Smooth muscle cell (in vitro differentiated cells): ENCODE measurements around the gene TLCD3B. TPM values are rescaled to one million over a fixed set of nuclear protein-coding genes. Genes with fewer than 3 reads are reported as not detected.
"Not testable (repeated sequence)": the region's sequence is repeated elsewhere in the genome, so short reads cannot be mapped to it uniquely, and the experiment has no call there.

Experiments used
- DNase-seq: peaks from one replicate; lab custom pipeline; 2025; ENCODE audit not compliant: unreplicated experiment; lab: John Stamatoyannopoulos, UW
- H2AFZ ChIP-seq: fragments of 200-600 bp; sonication (generic); 2 replicates; pipeline ENCODE4 v1.6.0; 2016; ENCODE audit warnings: antibody characterized with exemption, low read depth, mild to moderate bottlenecking
- H3F3A ChIP-seq: fragments of 200-600 bp; sonication (generic); 2 replicates; pipeline ENCODE4 v1.6.0; 2017; ENCODE audit warnings: antibody characterized with exemption, low read depth
- H3K27ac ChIP-seq: fragments of 200-600 bp; sonication (generic); 2 replicates; pipeline ENCODE4 v1.5.1; 2016; ENCODE audit warnings: low read depth, mild to moderate bottlenecking
- H3K27me3 ChIP-seq: fragments of 200-600 bp; sonication (generic); 2 replicates; pipeline ENCODE4 v1.6.1; 2016; ENCODE audit warnings: low read depth, mild to moderate bottlenecking
- H3K36me3 ChIP-seq: fragments of 200-600 bp; sonication (generic); 2 replicates; pipeline ENCODE4 v1.5.1; 2016; ENCODE audit warnings: low read depth
- H3K4me1 ChIP-seq: fragments of 200-600 bp; sonication (generic); 2 replicates; pipeline ENCODE4 v1.5.1; 2016; ENCODE audit warnings: low read depth
- H3K4me2 ChIP-seq: fragments of 200-600 bp; sonication (generic); 2 replicates; pipeline ENCODE4 v1.6.0; 2016; ENCODE audit warnings: mild to moderate bottlenecking
- H3K4me3 ChIP-seq: fragments of 200-600 bp; sonication (generic); 2 replicates; pipeline ENCODE4 v1.5.1; 2016; ENCODE audit warnings: mild to moderate bottlenecking
- H3K79me2 ChIP-seq: fragments of 200-600 bp; sonication (generic); 2 replicates; pipeline ENCODE4 v1.6.0; 2016; ENCODE audit warnings: low read depth, mild to moderate bottlenecking
- H3K9ac ChIP-seq: fragments of 200-600 bp; sonication (generic); 2 replicates; pipeline ENCODE4 v1.6.0; 2016; ENCODE audit warnings: low read depth
- H3K9me3 ChIP-seq: fragments of 200-600 bp; sonication (generic); replicated peaks from 2 replicates; pipeline ENCODE4 v1.5.1; 2016; ENCODE audit warnings: low read depth
- H4K20me1 ChIP-seq: fragments of 200-600 bp; sonication (generic); 2 replicates; pipeline ENCODE4 v1.6.0; 2016; ENCODE audit warnings: low read depth
- WGBS: methylation state at CpG from one replicate; pipeline ENCODE4 v1.1.7; 2016; ENCODE audit warnings: low lambda C conversion rate; 5-methylcytosine and 5-hydroxymethylcytosine counted together
- polyA plus RNA-seq: library from polyadenylated mRNA; unstranded; fragments of >200 nt; fragmentation: Nextera tagmentation; extraction: Ambion mirVana; gene quantifications from 2 replicates; pipeline ENCODE4 v1.2.1, GENCODE V29; 2016
- total RNA-seq: library from RNA; depleted of rRNA; stranded (reverse); fragments of >200 nt; gene quantifications from 2 replicates; pipeline ENCODE4 v1.2.3, GENCODE V29; 2014
- TF ChIP-seq, protein P1 (sequence below): fragments of 200-600 bp; sonication (generic); IDR thresholded peaks from 2 replicates; pipeline ENCODE4 v1.5.1; 2017; ENCODE audit warnings: borderline replicate concordance, mild to moderate bottlenecking, antibody characterized with exemption; ENCODE audit not compliant: insufficient read depth, poor library complexity, severe bottlenecking

TLCD3B gene
- total and polyA plus RNA-seq, 2 experiments from 2014 or later, result 0.45 to 0.48 TPM

DNA sequence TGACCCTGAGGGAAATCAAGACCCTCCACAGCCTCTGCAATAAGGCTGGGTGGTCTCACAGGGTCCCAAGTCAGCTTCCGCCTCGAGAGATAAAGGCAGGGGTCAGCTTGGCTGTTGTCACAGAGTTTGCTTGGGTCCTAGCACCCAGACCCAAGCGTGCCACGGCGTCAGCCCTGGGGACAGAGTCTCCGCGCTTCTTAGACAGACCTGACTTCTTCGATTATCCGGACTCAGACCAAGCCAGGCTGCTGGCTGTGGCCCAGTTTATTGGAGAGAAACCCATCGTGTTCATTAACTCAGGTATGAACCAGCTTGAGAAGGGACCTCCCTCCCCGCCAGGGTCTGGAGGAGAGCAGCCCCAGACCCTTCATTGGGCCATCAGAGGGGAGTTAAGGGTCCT is 7.5 kb downstream of the TLCD3B start:
- 91% methylated on average over 11 of the region's 11 CpGs for WGBS
- TF ChIP-seq, protein P1, sequence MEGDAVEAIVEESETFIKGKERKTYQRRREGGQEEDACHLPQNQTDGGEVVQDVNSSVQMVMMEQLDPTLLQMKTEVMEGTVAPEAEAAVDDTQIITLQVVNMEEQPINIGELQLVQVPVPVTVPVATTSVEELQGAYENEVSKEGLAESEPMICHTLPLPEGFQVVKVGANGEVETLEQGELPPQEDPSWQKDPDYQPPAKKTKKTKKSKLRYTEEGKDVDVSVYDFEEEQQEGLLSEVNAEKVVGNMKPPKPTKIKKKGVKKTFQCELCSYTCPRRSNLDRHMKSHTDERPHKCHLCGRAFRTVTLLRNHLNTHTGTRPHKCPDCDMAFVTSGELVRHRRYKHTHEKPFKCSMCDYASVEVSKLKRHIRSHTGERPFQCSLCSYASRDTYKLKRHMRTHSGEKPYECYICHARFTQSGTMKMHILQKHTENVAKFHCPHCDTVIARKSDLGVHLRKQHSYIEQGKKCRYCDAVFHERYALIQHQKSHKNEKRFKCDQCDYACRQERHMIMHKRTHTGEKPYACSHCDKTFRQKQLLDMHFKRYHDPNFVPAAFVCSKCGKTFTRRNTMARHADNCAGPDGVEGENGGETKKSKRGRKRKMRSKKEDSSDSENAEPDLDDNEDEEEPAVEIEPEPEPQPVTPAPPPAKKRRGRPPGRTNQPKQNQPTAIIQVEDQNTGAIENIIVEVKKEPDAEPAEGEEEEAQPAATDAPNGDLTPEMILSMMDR, result no peak

DNA sequence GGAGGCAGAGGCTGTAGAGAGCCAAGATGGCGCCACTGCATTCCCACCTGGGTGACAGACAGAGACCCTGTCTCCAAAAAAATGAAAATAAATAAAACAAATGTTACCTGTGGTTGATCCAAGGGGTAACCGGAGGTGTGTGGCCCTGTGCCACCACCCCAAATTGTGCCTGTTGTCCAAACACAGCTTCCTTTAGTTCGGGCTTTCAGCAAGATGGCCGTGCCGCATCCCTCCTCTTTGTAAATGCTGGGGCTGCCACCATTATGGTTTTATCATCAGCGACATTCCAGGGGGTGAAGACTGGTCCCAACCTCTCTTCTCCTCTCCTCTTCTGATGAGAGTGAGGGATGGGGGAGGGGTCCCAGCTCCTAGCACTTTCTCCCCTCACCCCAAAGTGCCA is 8.2 kb downstream of the TLCD3B start, which contains the start of gene C16orf92:
TSS of gene C16orf92 (plus strand) at position 312 of the 400 bp plus-strand sequence. CDS start 143 bp downstream, outside the sequence.
- Histone ChIP-seq H4K20me1 (no peaks in the 10 kb centered on the region), H3K36me3 (no peaks in the 10 kb centered on the region), H3K4me1 (no peaks in the 10 kb centered on the region), H3K27ac (no peak within 1 kb of the TSS), H3K4me3 (no peak within 1 kb of the TSS), H3K27me3 (peaks cover 8% of the 10 kb centered on the region), H2AFZ (no peak within 1 kb of the TSS), H3K9ac (no peak within 1 kb of the TSS), H3F3A (no peaks in the 10 kb centered on the region), H3K4me2 (no peak within 1 kb of the TSS), H3K9me3 (no peaks in the 10 kb centered on the region), H3K79me2 (no peaks in the 10 kb centered on the region)
- 90% methylated on average over 6 of the region's 6 CpGs for WGBS
- TF ChIP-seq, protein P1, result no peak
- no peak for DNase-seq

More for the DNA sequence above, 7.5 kb downstream of the TLCD3B start:
- Histone ChIP-seq H3F3A (no peaks in the 10 kb centered on the region), H3K4me2 (no peak overlapping the region), H3K79me2 (no peaks in the 10 kb centered on the region), H3K36me3 (no peaks in the 10 kb centered on the region), H3K27me3 (peaks cover 9% of the 10 kb centered on the region), H3K9ac (no peak overlapping the region), H3K4me3 (no peak overlapping the region), H4K20me1 (no peaks in the 10 kb centered on the region), H2AFZ (no peak overlapping the region), H3K27ac (no peak overlapping the region), H3K9me3 (no peaks in the 10 kb centered on the region), H3K4me1 (no peaks in the 10 kb centered on the region)
- no peak for DNase-seq

DNA sequence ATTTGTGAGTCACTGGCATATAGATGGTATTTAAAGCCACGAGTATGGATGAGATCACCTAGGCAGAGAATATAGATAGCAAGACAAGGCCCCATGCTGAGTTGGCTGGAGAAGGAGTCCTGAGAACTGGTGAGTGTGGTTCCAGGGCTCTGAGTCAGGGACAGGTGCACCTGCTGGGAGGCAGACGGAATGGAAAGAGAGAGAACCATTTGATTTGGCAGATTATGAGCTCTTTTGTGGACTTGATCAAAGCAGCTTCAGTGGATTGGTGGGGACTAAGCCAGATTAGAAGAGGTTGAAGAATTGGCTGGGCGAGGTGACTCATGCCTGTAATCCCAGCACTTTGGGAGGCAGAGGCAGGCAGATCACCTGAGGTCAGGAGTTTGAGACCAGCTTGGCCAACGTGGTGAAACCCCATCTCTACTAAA is 12.3 kb downstream of the TLCD3B start:
- DNase-seq, result no peak
- Histone ChIP-seq H3K27ac (no peak overlapping the region), H3K79me2 (no peaks in the 10 kb centered on the region), H3F3A (no peaks in the 10 kb centered on the region), H3K4me2 (no peak overlapping the region), H3K4me3 (no peak overlapping the region), H3K4me1 (no peaks in the 10 kb centered on the region), H4K20me1 (no peaks in the 10 kb centered on the region), H3K9me3 (no peaks in the 10 kb centered on the region), H3K36me3 (no peaks in the 10 kb centered on the region), H2AFZ (no peak overlapping the region), H3K9ac (no peak overlapping the region), H3K27me3 (no peaks in the 10 kb centered on the region)
- TF ChIP-seq, protein P1, result no peak
- 60% methylated on average over 4 of the region's 4 CpGs for WGBS

DNA sequence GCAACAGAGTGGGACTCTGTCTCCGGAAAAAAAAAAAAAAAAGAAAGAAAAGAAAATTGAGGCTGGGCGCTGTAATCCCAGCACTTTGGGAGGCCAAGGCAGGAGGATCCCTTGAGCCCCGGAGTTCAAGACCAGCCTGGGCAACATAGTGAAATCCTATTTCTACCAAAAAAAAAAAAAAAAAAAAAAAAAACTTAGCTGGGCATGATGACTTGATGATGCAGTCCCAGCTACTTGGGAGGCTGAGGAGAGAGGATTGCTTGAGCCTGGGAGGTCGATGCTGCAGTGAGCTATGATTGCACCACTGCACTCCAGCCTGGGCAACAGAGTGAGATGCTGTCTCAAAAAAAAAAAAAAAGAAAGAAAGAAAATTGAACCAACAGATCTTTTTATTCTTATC is 13.1 kb downstream of the TLCD3B start:
- H2AFZ ChIP-seq, H3K4me3 ChIP-seq, H4K20me1 ChIP-seq, H3K9me3 ChIP-seq, H3K79me2 ChIP-seq, H3K9ac ChIP-seq, H3K27ac ChIP-seq, H3K27me3 ChIP-seq, H3K4me1 ChIP-seq, DNase-seq, H3K36me3 ChIP-seq, H3F3A ChIP-seq, H3K4me2 ChIP-seq: not testable (repeated sequence)
- 90% methylated on average over 4 of the region's 4 CpGs for WGBS
